HG03469 (cell line): Measurements from ENCODE around the gene EZR.
A peak's percentile ranks its signal among the peaks of the same experiment; 100 is the strongest.

Experiments
- ATAC-seq: cut with Tn5 transposase; IDR thresholded peaks from one replicate; pipeline ENCODE4 v1.9.1; 2021; ENCODE audit warnings: mild to moderate bottlenecking, moderate library complexity, moderate number of reproducible peaks; ENCODE audit not compliant: unreplicated experiment

Gene EZR

DNA sequence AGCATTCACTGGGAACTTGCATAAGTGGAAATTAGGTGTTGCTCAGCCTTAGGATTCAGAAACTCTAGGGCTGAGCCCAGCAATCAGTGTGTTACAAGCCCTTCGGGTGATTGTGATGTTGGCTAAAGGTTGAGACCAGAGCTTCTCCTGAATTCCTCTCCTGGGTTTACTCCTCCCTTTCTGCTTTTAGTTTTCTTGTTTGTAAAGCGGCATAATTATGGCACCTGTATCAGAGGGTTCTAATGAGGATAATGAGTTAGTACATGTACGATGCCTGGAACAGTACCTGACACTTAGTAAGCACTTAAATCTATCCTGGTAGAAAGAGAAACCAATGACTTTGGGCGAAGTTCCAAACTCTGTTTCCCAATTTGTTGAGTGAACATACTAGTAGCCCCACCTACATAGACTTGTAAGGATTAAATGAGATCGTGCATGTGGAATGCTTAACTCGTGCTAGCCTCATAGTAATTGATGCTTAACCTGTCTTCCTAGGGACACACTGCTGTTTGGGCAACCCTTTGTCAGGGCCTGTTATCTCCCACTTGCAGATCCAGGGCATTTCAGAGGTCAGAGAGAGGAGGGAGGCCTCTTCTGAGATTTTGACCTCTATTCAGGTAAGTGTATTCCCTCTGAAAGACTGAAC lies 932 bp upstream of the EZR start:
- no peak for ATAC-seq

DNA sequence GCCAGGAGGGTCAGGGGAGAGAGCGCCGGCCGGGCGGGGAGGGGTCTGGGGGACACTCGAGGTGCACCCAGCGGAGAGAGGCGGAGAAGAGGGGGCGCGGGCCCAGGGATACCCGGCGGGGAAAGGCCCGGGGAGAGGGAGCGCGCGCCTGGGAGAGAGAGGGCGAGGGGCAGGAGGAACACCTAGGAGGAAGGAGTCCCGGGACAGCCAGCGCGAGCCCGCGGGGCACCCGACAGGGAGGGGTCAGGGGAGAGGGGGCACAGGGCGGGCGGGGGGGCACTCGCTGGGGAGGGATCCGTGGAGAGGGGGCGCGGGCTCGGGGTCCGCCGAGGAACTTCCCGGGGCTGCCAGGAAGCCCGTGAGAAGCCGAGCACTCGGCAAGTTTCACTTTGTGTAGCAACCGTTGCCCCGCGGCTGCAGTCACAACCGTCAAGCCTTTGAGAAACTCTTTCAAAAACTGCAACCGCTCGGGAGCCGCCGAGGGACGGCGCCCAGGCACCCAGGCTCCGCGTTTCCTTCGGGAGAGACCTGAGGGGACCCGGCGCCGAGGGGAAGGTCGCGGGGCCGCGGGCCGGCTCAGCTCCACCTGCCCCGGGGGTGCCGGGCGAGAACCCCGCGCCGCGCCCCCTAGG lies 471 bp downstream of the EZR start:
- no peak for ATAC-seq

DNA sequence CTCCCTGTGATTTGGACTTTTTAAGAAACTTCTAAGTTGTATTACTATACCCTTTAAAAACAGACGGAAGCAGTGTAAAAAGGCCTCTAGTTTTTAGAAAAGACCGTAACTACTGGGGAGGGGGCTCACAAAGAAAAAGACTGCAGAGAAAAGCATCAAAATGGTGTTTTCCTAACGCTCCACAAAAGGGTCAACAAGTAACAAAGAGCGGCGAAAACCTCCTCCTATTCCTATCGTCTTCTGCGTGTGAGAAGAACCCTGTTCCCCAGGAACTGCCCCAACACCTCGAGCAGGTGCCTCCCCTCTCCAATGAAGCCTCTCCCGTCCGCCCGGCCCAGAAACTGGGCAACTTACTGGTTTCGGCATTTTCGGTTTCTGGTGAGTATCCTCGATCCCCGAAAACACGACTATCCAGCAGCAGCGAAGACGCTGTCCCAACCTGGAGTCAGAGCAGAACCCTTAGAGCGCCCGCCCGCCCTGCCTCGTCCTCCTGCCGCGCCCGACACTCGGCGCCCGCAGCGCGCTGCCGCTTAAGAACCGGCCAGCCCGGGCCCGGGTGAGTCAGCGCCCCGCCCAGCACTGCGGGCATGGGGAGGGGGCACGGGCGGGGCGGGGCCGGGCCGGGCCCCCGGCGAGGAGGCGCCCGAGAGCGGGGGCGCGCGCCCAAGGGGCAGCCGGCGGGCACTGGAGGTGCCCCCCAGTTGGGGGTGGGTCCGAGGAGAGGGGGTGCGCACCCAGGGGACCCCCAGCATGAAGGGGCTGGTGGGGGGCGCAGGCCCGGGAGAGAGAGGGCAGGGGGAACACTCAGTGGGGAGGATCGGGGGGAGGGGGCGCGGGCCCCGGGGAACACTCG lies 1.2 kb downstream of the EZR start:
- ATAC-seq, result no peak

DNA sequence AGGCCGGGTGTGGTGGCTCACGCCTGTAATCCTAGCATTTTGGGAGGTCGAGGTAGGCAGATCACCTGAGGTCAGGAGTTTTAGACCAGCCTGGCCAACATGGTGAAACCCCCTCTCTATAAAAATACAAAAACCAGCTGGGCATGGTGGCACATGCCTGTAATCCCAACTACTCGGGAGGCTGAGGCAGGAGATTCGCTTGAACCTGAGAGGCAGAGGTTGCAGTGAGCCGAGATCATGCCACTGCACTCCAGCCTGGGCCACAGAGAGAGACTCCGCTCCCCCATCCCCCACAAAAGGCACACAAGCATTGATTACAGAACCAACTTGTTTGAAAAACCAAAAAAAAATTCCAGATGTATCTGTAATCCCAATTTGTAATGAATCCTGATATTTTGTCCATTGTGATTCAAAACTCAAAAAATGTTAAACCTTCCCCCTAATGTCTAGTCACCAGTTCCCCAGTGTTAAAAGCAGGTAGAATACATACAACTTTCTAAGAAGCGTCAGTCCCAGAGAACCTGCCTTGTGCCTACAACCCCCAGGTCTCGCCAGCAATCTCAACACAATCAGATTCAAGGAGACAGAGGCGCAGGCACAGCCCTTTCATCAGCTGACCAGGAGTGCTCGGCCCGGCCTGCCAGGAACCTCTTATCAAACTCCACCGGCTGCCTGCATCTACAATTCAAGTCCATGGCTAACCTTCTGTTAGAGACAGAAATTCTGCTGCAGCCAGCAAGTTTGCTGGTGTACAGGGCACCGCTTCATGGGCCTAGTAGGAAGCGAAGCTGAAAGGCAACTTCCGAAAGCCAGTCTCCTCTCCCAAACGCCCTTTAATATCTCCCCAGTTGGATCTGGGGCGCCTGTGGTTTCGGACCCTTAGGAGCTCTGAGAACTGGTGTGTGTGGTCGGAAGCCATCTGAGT lies 2.1 kb downstream of the EZR start:
- ATAC-seq, result no peak

- no peak for ATAC-seq
Observed at GRCh38 chr6:158816329-158816728, 2.8 kb downstream of the EZR start.

- no peak for ATAC-seq
Observed at GRCh38 chr6:158815907-158816306, 3.3 kb downstream of the EZR start.

DNA sequence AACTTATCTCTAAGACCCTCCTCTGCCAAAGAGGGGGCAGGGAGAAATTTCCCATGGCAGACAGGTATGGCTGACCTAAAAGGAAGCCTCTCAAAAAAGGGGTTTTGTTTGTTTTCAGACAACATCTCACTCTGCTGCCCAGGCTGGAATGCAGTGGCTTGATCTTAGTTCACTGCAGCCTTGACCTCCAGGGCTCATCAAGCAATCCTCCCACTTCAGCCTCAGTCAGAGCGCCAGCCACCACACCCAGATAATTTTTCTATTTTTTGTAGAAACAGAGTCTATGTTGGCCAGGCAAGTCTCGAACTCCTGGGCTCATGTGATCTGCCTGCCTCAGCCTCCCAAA lies 3.8 kb downstream of the EZR start:
- no peak for ATAC-seq

- ATAC-seq, result no peak
Observed at GRCh38 chr6:158813032-158813431, 6.1 kb downstream of the EZR start.

- ATAC-seq, result no peak
Observed at GRCh38 chr6:158812611-158813010, 6.6 kb downstream of the EZR start.

- no peak for ATAC-seq
Observed at GRCh38 chr6:158810155-158811095, 8.7 kb downstream of the EZR start.

DNA sequence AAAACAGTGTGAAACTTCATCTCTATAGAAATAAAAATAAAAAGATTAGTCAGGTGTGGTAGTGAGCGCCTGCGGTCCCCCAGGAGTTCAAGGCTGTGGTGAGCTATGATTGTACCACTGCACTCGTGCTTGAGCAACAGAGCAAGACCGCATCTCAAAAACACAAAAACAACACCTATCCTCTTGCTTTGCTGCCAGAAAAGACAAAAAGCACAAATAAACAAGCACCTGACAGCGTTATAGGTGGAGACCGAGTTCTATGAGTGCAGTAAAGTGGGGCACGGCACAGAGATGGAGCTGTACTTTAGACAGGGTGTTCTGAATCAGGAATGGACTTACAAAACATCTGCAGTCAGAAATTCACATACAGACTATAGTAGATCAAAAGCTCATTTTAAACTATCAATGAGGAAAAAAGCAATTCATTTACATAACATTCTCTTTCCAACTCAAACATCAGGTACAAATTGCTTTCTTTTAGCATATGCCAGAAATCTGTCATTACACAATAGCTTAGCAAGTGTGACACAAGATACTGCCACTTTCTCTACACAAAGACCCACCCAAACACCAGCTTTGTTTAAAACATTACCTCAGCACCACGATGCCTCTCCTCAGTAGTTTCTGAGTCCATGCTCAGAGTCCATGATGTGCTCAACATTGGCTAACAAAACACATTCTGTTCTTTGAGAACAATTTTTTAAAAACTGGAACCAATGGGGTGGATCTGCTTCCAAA lies 10.1 kb downstream of the EZR start:
- peak; percentile 49 for ATAC-seq

- no peak for ATAC-seq
Observed at GRCh38 chr6:158808442-158808833, 10.7 kb downstream of the EZR start.

DNA sequence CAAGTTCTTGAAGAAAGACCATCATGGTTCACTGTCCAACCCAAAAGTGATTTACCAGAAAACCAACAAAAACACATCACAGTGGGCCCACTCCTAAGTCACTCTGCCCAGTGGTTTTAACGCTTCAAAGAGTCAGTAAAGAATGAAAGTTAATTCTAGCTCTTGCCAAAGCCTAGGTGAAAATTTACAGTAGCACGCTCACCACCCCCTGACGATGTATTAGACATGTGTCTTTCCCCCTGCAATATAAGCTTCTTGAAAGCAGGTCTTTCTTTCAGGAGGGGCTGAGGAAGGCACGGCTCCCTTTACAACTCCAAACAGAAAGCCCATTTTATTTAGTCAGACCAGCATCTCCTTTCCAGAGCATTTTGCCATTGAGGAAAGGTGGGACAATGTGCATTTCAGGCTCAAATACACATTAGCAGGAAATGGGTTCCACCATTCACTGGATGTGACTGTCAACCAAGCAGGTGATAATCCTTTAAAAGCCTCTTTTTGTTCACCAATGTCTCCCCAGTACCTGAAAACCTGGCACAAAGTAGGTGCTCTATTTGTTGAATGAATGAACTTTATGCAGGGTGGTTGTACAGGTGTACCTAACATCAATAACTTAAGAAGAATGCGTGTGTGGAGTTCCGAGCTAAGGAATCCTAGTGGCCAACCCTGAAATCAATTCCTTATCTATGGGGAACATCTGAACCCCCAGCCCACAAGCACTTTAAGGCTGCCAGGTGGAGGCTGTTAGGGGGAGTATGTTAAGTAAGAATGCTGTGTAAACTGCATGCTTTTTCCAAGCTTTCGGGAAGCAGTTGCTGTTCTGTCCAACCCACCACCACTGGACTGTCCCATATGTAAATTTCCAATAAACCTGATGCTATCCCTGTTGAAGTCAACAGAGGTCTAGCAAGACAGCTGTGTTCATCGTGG lies 11.4 kb downstream of the EZR start:
- no peak for ATAC-seq

DNA sequence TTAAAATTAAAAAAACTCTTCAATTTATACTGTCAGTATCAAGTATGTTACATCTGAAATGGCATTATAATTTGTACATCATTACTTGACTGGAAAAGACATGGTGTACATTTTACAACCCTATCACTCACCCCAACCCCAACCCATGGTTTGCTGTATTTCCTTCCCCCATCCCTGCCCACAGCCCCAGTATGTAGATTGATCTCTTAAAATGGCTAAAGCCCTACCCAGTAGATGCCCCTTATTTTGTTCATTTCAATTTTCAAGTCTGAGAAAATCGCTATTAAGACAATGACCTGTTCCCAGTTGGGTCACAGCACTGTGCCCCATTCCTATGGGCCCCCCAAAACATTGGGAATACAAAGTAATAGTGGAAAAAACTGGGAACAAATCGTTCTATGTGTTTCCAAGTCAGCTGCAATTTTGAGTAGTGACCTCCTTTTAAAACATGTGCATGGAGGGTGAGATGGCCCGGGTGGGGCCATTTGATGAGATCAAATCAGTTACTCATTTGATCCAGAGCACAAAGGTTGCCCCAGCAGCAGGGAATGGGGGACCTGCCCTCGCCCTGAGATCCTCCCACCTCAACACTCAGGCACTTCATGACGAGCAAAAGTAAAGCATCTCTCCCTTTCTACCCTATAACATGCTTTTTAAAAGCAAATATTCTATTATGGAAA lies 13.3 kb downstream of the EZR start:
- ATAC-seq, result no peak

DNA sequence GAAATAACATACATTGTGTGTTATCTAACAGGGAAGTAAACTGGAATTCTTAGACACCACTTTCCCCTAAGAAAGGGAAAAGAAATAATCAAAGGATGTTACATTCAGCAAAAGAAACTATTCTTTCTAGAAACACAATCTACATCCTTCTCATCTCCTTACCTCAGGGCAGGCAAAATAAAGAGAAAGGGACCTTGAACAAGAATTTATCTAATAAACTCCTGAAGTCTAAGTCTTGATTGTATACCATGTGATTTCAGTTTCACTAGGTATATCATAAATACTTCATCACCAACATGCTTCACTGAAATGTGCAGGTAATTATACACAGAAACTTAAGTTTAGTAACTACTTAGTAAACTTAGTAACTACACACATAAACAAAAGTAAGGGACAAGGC lies 15.0 kb downstream of the EZR start:
- ATAC-seq, result no peak

GRCh38 chr6:158803733-158804143 lies 15.4 kb downstream of the EZR start:
- peak; percentile 46 for ATAC-seq

- no peak for ATAC-seq
Observed at GRCh38 chr6:158801655-158802294, 17.4 kb downstream of the EZR start.
